Uterus (tissue), 4 donors: Measurements from ENCODE around the gene TEX11. TPM values are rescaled to one million over a fixed set of nuclear protein-coding genes. Genes with fewer than 3 reads are reported as not detected.
"Not testable (repeated sequence)": the region's sequence is repeated elsewhere in the genome, so short reads cannot be mapped to it uniquely, and the experiment has no call there.

Experiments used
- DNase-seq, 2 donors: peaks; one replicate each; pipeline ENCODE4 v3.0.0-alpha.2; 2019 to 2020
- H3K27ac ChIP-seq, 2 donors: fragments of 200-600 bp; sonication (generic); 1 replicate in 1 of 2; 2 replicates in 1 of 2; pipeline ENCODE4 v1.5.1; 2016 to 2018
- H3K27me3 ChIP-seq, 2 donors: fragments of 200-600 bp; sonication (generic); one replicate each; pipeline ENCODE4 v1.5.1; 2018 to 2019; ENCODE audit warnings: control low read depth in 1 of 2
- H3K36me3 ChIP-seq, 2 donors: fragments of 200-600 bp; sonication (generic); one replicate each; pipeline ENCODE4 v1.5.1; 2019; ENCODE audit warnings: control low read depth in 1 of 2
- H3K4me1 ChIP-seq, 2 donors: fragments of 200-600 bp; sonication (generic); one replicate each; pipeline ENCODE4 v1.5.1; 2018 to 2019; ENCODE audit warnings: control low read depth in 1 of 2
- H3K4me3 ChIP-seq, 2 donors: fragments of 200-600 bp; sonication (generic); 1 replicate in 1 of 2; 2 replicates in 1 of 2; pipeline ENCODE4 v1.5.1; 2018 to 2019; ENCODE audit warnings: mild to moderate bottlenecking in 1 of 2
- H3K9me3 ChIP-seq, 2 donors: fragments of 200-600 bp; sonication (generic); one replicate each; pipeline ENCODE4 v1.5.1; 2019; ENCODE audit warnings: control low read depth in 1 of 2
- CTCF ChIP-seq, 4 experiments: fragments of 200-600 bp in 2 of 4; fragments of 450-650 bp in 2 of 4; sonication (generic) in 2 of 4; IDR thresholded peaks; one replicate each; pipeline ENCODE4 v1.5.1; 2016 to 2019; ENCODE audit warnings: antibody characterized with exemption in 4 of 4, mild to moderate bottlenecking in 2 of 4, moderate library complexity in 1 of 4
- POLR2A ChIP-seq, 2 donors: fragments of 450-650 bp; IDR thresholded peaks; one replicate each; pipeline ENCODE4 v1.6.1; 2016; ENCODE audit warnings: antibody characterized with exemption in 2 of 2, mild to moderate bottlenecking in 1 of 2, moderate library complexity in 1 of 2
- intact Hi-C: fragments of 100-400 bp; cut with DNase I; formaldehyde crosslinking; loops from one replicate; pipeline ENCODE4 v1.15.1; 2023; ENCODE audit warnings: low total_unique reads
- total RNA-seq, 4 donors: library from RNA; depleted of rRNA in 3 of 4; stranded (reverse); fragments of >200 nt in 3 of 4; gene quantifications; one replicate each; pipeline versions ENCODE4 v1.1.0 to v1.2.4, GENCODE V29; 2014 to 2023
- donor health status: DM: yes; HTN: yes; CAD: no.

TEX11 gene
- total RNA-seq, 4 donors from 2014 or later = 0.35 TPM; not detected in 3

DNA sequence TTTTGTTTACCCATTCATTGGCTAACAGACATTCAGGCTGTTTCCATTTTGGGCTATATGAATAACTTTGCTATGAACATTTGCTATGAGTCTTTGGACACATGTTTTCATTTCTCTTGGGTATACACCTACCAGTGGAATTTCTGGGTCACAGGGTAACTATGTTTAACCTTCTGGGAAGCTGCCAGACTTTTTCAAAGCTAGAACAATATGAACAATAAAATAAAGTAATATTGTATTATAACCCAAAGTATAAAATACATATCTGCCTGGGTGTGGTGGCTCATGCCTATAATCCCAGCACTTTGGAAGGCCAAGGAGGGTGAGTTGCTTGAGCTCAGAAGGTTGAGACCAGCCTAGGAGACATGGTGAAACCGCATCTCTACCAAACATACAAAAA is 373.3 kb downstream of the TEX11 start:
- Histone ChIP-seq H3K36me3 (no peaks in the 10 kb centered on the region), H3K9me3 (no peaks in the 10 kb centered on the region), H3K27ac (no peak overlapping the region), H3K4me3 (no peak overlapping the region), H3K27me3 (no peaks in the 10 kb centered on the region), H3K4me1 (no peaks in the 10 kb centered on the region)
- intact Hi-C loops = no loop called here
- TF ChIP-seq CTCF (IDR thresholded peaks at IDR 0.05) = no peak
- no peak for TF ChIP-seq POLR2A (IDR thresholded peaks at IDR 0.05)
- no peak for DNase-seq

DNA sequence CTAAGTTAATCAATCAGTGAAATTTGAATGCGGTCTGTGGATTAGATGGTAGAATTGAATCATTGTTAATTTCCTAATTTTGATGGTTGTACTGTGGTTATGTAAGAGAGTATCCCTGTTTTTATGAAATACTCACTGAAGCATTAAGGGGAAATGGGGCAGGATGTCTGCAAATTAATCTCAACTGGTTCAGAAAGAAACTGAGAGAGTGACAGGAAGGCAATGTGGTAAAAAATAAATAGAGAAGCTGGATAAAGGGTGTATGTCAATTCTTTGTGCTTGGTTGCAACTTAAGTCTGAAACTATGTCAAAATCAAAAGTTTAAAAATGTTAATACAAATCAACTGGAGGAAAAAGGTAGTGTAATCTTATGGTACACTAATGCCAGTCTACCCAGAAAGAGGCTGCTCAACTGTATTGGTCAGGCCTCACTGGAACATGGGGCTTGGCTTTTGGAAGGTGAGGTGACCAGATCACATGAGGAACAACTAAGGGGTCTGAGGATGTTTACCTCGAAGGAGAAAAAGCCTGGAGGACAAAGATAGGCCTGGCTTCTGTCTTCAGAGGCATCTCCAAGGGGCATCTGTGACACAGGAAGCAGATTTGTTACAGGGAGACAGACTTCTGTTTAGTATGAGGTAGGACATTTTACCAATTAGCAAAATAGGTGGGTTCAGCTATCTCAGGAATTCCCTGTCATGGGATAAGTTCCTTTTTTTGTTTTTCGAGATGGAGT is 380.7 kb downstream of the TEX11 start:
- intact Hi-C loops = no loop called here
- Histone ChIP-seq H3K36me3 (no peaks in the 10 kb centered on the region), H3K27ac (no peak overlapping the region), H3K9me3 (no peaks in the 10 kb centered on the region), H3K27me3 (no peaks in the 10 kb centered on the region), H3K4me3 (no peak overlapping the region), H3K4me1 (no peaks in the 10 kb centered on the region)
- no peak for TF ChIP-seq POLR2A (IDR thresholded peaks at IDR 0.05)
- TF ChIP-seq CTCF (IDR thresholded peaks at IDR 0.05) = no peak
- no peak for DNase-seq

DNA sequence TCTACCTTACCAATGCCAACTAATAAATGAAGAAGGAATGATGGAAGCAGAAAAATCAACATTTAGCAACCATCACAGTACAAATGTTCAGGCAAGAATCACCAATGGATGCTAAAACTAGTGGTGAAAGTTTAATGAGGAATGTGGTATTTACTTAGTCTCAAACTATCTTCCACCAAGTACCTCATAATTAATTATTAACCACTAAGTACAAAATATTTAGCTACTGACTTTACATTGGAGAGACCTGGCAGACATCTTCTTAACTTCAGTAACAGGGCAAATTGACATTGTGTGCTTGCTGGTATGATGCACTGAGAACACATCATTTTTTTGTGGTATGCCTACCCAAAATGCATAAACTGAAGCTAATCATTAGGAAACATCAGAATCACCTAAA is 381.5 kb downstream of the TEX11 start:
- H3K4me3 ChIP-seq = no peak overlapping the region
- no peaks in the 10 kb centered on the region for H3K27me3 ChIP-seq
- no peaks in the 10 kb centered on the region for H3K36me3 ChIP-seq
- H3K9me3 ChIP-seq = no peaks in the 10 kb centered on the region
- no peak for DNase-seq
- H3K4me1 ChIP-seq = no peaks in the 10 kb centered on the region
- H3K27ac ChIP-seq = no peak overlapping the region
- TF ChIP-seq POLR2A (IDR thresholded peaks at IDR 0.05) = no peak
- TF ChIP-seq CTCF (IDR thresholded peaks at IDR 0.05) = no peak
- intact Hi-C loops = no loop called here

DNA sequence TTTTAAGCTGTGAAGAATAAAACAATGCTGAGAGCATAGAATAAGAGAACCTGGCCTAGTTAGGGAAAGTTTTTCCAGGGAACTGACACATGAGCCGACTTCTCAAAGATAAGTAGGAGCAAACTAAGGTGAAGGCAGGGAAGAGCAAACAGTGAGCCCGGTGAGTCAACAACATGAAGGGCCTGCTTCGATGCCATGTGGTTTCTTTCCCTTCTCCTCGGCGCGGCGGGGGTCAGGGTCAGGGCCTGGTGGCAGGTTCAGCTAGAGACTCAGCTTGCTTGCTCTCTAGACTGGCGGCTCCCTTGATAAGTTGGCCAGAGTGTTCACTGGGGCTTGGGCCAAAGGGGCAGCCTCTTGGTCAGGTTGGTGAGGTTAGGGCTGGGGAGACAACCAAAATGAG is 382.8 kb downstream of the TEX11 start:
- H3K4me3 ChIP-seq = no peak overlapping the region
- no peaks in the 10 kb centered on the region for H3K36me3 ChIP-seq
- no peak for DNase-seq
- TF ChIP-seq CTCF (IDR thresholded peaks at IDR 0.05) (no peak), POLR2A (IDR thresholded peaks at IDR 0.05) (no peak)
- H3K27ac ChIP-seq = no peak overlapping the region
- H3K4me1 ChIP-seq = no peaks in the 10 kb centered on the region
- intact Hi-C loops = no loop called here
- no peaks in the 10 kb centered on the region for H3K27me3 ChIP-seq
- peaks cover 0 to 3% of the 10 kb centered on the region in 2 donors for H3K9me3 ChIP-seq

DNA sequence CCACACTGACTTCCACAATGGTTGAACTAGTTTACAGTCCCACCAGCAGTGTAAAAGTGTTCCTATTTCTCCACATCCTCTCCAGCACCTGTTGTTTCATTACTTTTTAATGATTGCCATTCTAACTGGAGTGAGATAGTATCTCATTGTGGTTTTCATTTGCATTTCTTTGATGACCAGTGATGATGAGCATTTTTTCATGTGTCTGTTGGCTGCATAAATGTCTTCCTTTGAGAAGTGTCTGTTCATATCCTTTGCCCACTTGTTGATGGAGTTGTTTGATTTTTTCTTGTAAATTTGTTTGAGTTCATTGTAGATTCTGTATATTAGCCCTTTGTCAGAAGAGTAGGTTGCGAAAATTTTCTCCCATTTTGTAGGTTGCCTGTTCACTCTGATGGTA is 392.8 kb downstream of the TEX11 start:
- DNase-seq, H3K4me3 ChIP-seq, H3K9me3 ChIP-seq, intact Hi-C loops, H3K4me1 ChIP-seq, H3K36me3 ChIP-seq, H3K27me3 ChIP-seq, H3K27ac ChIP-seq: not testable (repeated sequence)

- H3K36me3 ChIP-seq, H3K4me3 ChIP-seq, intact Hi-C loops, H3K4me1 ChIP-seq, DNase-seq, H3K27me3 ChIP-seq, H3K9me3 ChIP-seq, H3K27ac ChIP-seq: not testable (repeated sequence)
Measured at GRCh38 chrX:70515270-70515669, 393.2 kb downstream of the TEX11 start.
